GM12878 (cell line): ENCODE results near the gene LIN7C. TPM values are rescaled to one million over a fixed set of nuclear protein-coding genes. Genes with fewer than 3 reads are reported as not detected.

ENCODE experiments used
- ATAC-seq: fragments of 200-7000 bp; cut with Tn5 transposase; 3 replicates; pipeline ENCODE4 v1.9.1; 2020; ENCODE audit warnings: mild to moderate bottlenecking, moderate library complexity
- BruUV-seq: library from RNA; stranded (reverse); fragments of 400-500 nt; replicated peaks from 2 replicates; lab custom pipeline; 2021; lab: Mats Ljungman, UMichigan
- CTCF ChIA-PET: fragments of 300-600 bp; sonication (Branson Sonifier 250); formaldehyde crosslinking; extraction: SDS; loops from one replicate; lab custom pipeline; 2021; ENCODE audit warnings: inconsistent platforms; lab: Yijun Ruan, JAX
- POLR2A ChIA-PET: fragments of 350-600 bp; formaldehyde crosslinking; extraction: SDS; loops from one replicate; lab custom pipeline; 2021; ENCODE audit warnings: inconsistent platforms; lab: Charles Lee
- RAD21 ChIA-PET: fragments of 300-600 bp; sonication (Branson Sonifier 250); formaldehyde crosslinking; loops from one replicate; lab custom pipeline; 2023; ENCODE audit warnings: antibody characterized with exemption; ENCODE audit not compliant: unreplicated experiment; lab: Charles Lee
- SMC1A ChIA-PET: fragments of 300-600 bp; sonication (Branson Sonifier 250); formaldehyde crosslinking; loops from one replicate; lab custom pipeline; 2023; ENCODE audit not compliant: unreplicated experiment, uncharacterized antibody; lab: Charles Lee
- DNase-seq: peaks from one replicate; pipeline ENCODE4 v3.0.0-alpha.2; 2011; ENCODE audit warnings: low read depth, low spot score
- FAIRE-seq: peaks from 3 replicates; lab custom pipeline; 2011; peaks lifted over from hg19 to GRCh38; lab: Jason Lieb, UNC
- H2AFZ ChIP-seq: 2 replicates; pipeline ENCODE4 v1.6.0; 2011; ENCODE audit warnings: low read depth, low read length, control low read depth; ENCODE audit not compliant: control insufficient read depth
- H3K27ac ChIP-seq: 2 replicates; pipeline ENCODE4 v1.5.1; 2011; ENCODE audit warnings: control low read depth; ENCODE audit not compliant: control insufficient read depth, insufficient read depth
- H3K27me3 ChIP-seq, 2 experiments: replicated peaks in 1 of 2; 2 replicates each; pipeline versions ENCODE4 v1.6.0 to v1.6.1; 2011; ENCODE audit warnings: low read length in 1 of 2; ENCODE audit not compliant: control insufficient read depth in 2 of 2, insufficient read depth in 2 of 2
- H3K36me3 ChIP-seq, 2 experiments: 2 replicates each; pipeline ENCODE4 v1.5.1; 2011; ENCODE audit warnings: low read length in 1 of 2; ENCODE audit not compliant: control insufficient read depth in 2 of 2, insufficient read depth in 2 of 2
- H3K4me1 ChIP-seq: 2 replicates; pipeline ENCODE4 v1.6.1; 2011; ENCODE audit warnings: mild to moderate bottlenecking, low read length, moderate library complexity, mixed read lengths; ENCODE audit not compliant: control insufficient read depth, insufficient read depth
- H3K4me2 ChIP-seq: 2 replicates; pipeline ENCODE4 v1.6.0; 2011; ENCODE audit warnings: control low read depth; ENCODE audit not compliant: control insufficient read depth, insufficient read depth
- H3K4me3 ChIP-seq: fragments of 200-600 bp; sonication (generic); 2 replicates; pipeline ENCODE4 v1.5.1; 2016
- H3K79me2 ChIP-seq: 2 replicates; pipeline ENCODE4 v1.6.0; 2011; ENCODE audit warnings: low read length; ENCODE audit not compliant: control insufficient read depth, insufficient read depth
- H3K9ac ChIP-seq: 2 replicates; pipeline ENCODE4 v1.8.0; 2011; ENCODE audit warnings: low read length, control low read depth, mixed read lengths; ENCODE audit not compliant: control insufficient read depth, insufficient read depth
- H3K9me3 ChIP-seq: replicated peaks from 3 replicates; pipeline ENCODE4 v1.5.1; 2011; ENCODE audit warnings: mild to moderate bottlenecking, low read length; ENCODE audit not compliant: control insufficient read depth, insufficient read depth
- H4K20me1 ChIP-seq: 2 replicates; pipeline ENCODE4 v1.6.0; 2011; ENCODE audit not compliant: control insufficient read depth, insufficient read depth
- ETV6 ChIP-seq, 2 experiments: fragments of 450-650 bp in 1 of 2; IDR thresholded peaks in 1 of 2; conservative IDR thresholded peaks in 1 of 2; 2 replicates each; pipeline ENCODE4 v1.6.1; 2014; ENCODE audit warnings: antibody characterized with exemption in 1 of 2, borderline replicate concordance in 1 of 2, low read depth in 1 of 2, mild to moderate bottlenecking in 1 of 2, moderate library complexity in 1 of 2
- FOS ChIP-seq: IDR thresholded peaks from 3 replicates; pipeline ENCODE4 v1.6.1; 2011; ENCODE audit warnings: borderline replicate concordance; ENCODE audit not compliant: insufficient read length; ENCODE audit errors: extremely low read depth
- HDAC6 ChIP-seq: fragments of 200-600 bp; sonication (generic); IDR thresholded peaks from one replicate; pipeline ENCODE4 v1.8.0; 2017; ENCODE audit warnings: antibody characterized with exemption; ENCODE audit not compliant: unreplicated experiment
- MEF2A ChIP-seq: IDR thresholded peaks from 2 replicates; pipeline ENCODE4 v1.6.1; 2011; ENCODE audit warnings: low read depth, mild to moderate bottlenecking, low read length, moderate library complexity; ENCODE audit not compliant: insufficient read depth
- NBN ChIP-seq: fragments of 450-650 bp; IDR thresholded peaks from 2 replicates; pipeline ENCODE4 v1.6.1; 2016
- NFIC ChIP-seq: IDR thresholded peaks from 2 replicates; pipeline ENCODE4 v1.6.1; 2012; ENCODE audit warnings: low read depth, mild to moderate bottlenecking, inconsistent platforms, low read length, moderate library complexity
- RB1 ChIP-seq: fragments of 450-650 bp; formaldehyde crosslinking; IDR thresholded peaks from 2 replicates; pipeline ENCODE4 v1.6.1; 2017; ENCODE audit warnings: mild to moderate bottlenecking, borderline replicate concordance
- RCOR1 ChIP-seq: conservative IDR thresholded peaks from 2 replicates; pipeline ENCODE4 v1.6.1; 2012; ENCODE audit warnings: low read depth, low read length, improper control_type of control experiment
- TCF3 ChIP-seq: IDR thresholded peaks from 2 replicates; pipeline ENCODE4 v1.6.1; 2012; ENCODE audit warnings: low read depth, mild to moderate bottlenecking, low read length, borderline replicate concordance; ENCODE audit not compliant: insufficient read depth
- WRNIP1 ChIP-seq: IDR thresholded peaks from 2 replicates; pipeline ENCODE4 v1.6.1; 2011; ENCODE audit warnings: low read depth, low read length, improper control_type of control experiment, borderline replicate concordance
- WGBS: methylation state at CpG from one replicate; pipeline ENCODE4 v1.1.6; 2016; ENCODE audit warnings: low lambda C conversion rate; ENCODE audit not compliant: insufficient replicate concordance, insufficient coverage; ENCODE audit errors: missing lambda C conversion rate; 5-methylcytosine and 5-hydroxymethylcytosine counted together
- in situ Hi-C: fragments of 300-500 bp; cut with MboI; formaldehyde crosslinking; loops from 9 replicates; pipeline ENCODE4 v1.14.3; 2018; ENCODE audit warnings: mixed read lengths
- intact Hi-C: fragments of 100-400 bp; cut with micrococcal nuclease; formaldehyde crosslinking; loops from one replicate; pipeline ENCODE4 v1.14.2; 2022; ENCODE audit not compliant: unreplicated experiment
- polyA plus RNA-seq, 11 experiments: library from polyadenylated mRNA; depleted of rRNA in 4 of 11; unstranded in 6 of 11; stranded (reverse) in 5 of 11; fragments of >200 nt; fragmentation: Nextera tagmentation in 4 of 11; fragmentation: Illumina TruSeq in 1 of 11; extraction: Ambion mirVana in 4 of 11; extraction: Trizol in 1 of 11; gene quantifications; 1 replicate in 1 of 11; 2 replicates in 10 of 11; pipeline versions ENCODE4 v1.2.1 to v1.2.3, GENCODE V29; 2011 to 2016; ENCODE audit warnings: inconsistent platforms in 2 of 11, missing spikeins in 2 of 11, low read depth in 1 of 11
- total RNA-seq, 4 experiments: library from RNA; depleted of rRNA in 3 of 4; stranded (reverse); fragments of >200 nt in 3 of 4; fragmentation: Illumina TruSeq in 1 of 4; extraction: Trizol in 1 of 4; gene quantifications; 2 replicates each; pipeline versions ENCODE4 v1.2.1 to v1.2.3, GENCODE V29; 2013 to 2021
- TF ChIP-seq, protein P1 (sequence below): fragments of 450-650 bp; IDR thresholded peaks from 2 replicates; pipeline ENCODE4 v1.6.1; 2017; ENCODE audit warnings: mild to moderate bottlenecking, moderate library complexity
- TF ChIP-seq, protein P2 (sequence below): fragments of 450-650 bp; IDR thresholded peaks from 2 replicates; pipeline ENCODE4 v1.6.1; 2017; ENCODE audit warnings: mild to moderate bottlenecking, moderate library complexity
- TF ChIP-seq, protein P3 (sequence below): fragments of 450-650 bp; formaldehyde crosslinking; IDR thresholded peaks from 2 replicates; pipeline ENCODE4 v1.4.0; 2020; ENCODE audit warnings: mild to moderate bottlenecking, moderate library complexity

LIN7C gene
- total and polyA plus RNA-seq, 10 of the 15 experiments (the other 5 are each of a cell fraction or from before 2014, with no cell fraction given), result 6.0 to 23.7 (median 15.1) TPM

DNA sequence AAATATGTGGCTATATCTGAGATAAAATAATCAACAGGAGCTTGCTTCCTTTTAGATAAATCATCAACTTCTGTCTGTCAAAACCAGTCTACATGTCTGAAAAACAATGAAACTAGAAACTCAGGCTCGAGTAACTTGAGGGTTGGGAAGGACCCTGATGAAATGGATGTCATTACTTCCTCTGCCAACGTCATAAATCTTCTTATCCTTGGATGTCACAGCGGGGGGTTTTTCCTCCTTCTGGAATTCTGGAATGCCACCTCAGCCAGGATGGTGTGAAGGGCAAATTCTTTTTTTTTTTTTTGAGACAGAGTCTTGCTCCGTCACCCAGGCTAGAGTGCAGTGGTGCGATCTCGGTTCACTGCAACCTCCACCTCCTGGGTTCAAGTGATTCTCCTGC, 47.4 kb downstream of the LIN7C start:
- no peak overlapping the region for H3K27ac ChIP-seq
- no peak overlapping the region for H2AFZ ChIP-seq
- RAD21 ChIA-PET, result no interaction called here
- H3K27me3 ChIP-seq, result no peaks in the 10 kb centered on the region
- SMC1A ChIA-PET, result no interaction called here
- H3K4me2 ChIP-seq, result no peak overlapping the region
- no peak for ATAC-seq
- H4K20me1 ChIP-seq, result no peaks in the 10 kb centered on the region
- FAIRE-seq, result no peak
- no peak for DNase-seq
- POLR2A ChIA-PET, result no interaction called here
- no peaks in the 10 kb centered on the region for H3K79me2 ChIP-seq
- H3K36me3 ChIP-seq, result no peaks in the 10 kb centered on the region
- no peak overlapping the region for H3K9ac ChIP-seq
- in situ Hi-C loops (no loop called here), intact Hi-C loops (no loop called here)
- H3K4me3 ChIP-seq, result no peak overlapping the region
- CTCF ChIA-PET, result no interaction called here
- no TSS peak for BruUV-seq
- no peaks in the 10 kb centered on the region for H3K9me3 ChIP-seq
- whole genome bisulfite sequencing, result 53% methylated on average over 6 of the region's 6 CpGs
- H3K4me1 ChIP-seq, result no peaks in the 10 kb centered on the region
- no peak for TF ChIP-seq NBN
- no peak for TF ChIP-seq TCF3
- TF ChIP-seq RB1, result no peak
- no peak for TF ChIP-seq HDAC6
- TF ChIP-seq, protein P1, sequence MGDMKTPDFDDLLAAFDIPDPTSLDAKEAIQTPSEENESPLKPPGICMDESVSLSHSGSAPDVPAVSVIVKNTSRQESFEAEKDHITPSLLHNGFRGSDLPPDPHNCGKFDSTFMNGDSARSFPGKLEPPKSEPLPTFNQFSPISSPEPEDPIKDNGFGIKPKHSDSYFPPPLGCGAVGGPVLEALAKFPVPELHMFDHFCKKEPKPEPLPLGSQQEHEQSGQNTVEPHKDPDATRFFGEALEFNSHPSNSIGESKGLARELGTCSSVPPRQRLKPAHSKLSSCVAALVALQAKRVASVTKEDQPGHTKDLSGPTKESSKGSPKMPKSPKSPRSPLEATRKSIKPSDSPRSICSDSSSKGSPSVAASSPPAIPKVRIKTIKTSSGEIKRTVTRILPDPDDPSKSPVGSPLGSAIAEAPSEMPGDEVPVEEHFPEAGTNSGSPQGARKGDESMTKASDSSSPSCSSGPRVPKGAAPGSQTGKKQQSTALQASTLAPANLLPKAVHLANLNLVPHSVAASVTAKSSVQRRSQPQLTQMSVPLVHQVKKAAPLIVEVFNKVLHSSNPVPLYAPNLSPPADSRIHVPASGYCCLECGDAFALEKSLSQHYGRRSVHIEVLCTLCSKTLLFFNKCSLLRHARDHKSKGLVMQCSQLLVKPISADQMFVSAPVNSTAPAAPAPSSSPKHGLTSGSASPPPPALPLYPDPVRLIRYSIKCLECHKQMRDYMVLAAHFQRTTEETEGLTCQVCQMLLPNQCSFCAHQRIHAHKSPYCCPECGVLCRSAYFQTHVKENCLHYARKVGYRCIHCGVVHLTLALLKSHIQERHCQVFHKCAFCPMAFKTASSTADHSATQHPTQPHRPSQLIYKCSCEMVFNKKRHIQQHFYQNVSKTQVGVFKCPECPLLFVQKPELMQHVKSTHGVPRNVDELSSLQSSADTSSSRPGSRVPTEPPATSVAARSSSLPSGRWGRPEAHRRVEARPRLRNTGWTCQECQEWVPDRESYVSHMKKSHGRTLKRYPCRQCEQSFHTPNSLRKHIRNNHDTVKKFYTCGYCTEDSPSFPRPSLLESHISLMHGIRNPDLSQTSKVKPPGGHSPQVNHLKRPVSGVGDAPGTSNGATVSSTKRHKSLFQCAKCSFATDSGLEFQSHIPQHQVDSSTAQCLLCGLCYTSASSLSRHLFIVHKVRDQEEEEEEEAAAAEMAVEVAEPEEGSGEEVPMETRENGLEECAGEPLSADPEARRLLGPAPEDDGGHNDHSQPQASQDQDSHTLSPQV, result no peak
- no peak for TF ChIP-seq ETV6 (conservative IDR thresholded peaks at IDR 0.05 in 1 of 2, IDR thresholded peaks at IDR 0.05 in 1 of 2; ENCODE audit: borderline replicate concordance in 1 of 2, low read depth in 1 of 2)
- TF ChIP-seq NFIC, result no peak
- TF ChIP-seq, protein P2, sequence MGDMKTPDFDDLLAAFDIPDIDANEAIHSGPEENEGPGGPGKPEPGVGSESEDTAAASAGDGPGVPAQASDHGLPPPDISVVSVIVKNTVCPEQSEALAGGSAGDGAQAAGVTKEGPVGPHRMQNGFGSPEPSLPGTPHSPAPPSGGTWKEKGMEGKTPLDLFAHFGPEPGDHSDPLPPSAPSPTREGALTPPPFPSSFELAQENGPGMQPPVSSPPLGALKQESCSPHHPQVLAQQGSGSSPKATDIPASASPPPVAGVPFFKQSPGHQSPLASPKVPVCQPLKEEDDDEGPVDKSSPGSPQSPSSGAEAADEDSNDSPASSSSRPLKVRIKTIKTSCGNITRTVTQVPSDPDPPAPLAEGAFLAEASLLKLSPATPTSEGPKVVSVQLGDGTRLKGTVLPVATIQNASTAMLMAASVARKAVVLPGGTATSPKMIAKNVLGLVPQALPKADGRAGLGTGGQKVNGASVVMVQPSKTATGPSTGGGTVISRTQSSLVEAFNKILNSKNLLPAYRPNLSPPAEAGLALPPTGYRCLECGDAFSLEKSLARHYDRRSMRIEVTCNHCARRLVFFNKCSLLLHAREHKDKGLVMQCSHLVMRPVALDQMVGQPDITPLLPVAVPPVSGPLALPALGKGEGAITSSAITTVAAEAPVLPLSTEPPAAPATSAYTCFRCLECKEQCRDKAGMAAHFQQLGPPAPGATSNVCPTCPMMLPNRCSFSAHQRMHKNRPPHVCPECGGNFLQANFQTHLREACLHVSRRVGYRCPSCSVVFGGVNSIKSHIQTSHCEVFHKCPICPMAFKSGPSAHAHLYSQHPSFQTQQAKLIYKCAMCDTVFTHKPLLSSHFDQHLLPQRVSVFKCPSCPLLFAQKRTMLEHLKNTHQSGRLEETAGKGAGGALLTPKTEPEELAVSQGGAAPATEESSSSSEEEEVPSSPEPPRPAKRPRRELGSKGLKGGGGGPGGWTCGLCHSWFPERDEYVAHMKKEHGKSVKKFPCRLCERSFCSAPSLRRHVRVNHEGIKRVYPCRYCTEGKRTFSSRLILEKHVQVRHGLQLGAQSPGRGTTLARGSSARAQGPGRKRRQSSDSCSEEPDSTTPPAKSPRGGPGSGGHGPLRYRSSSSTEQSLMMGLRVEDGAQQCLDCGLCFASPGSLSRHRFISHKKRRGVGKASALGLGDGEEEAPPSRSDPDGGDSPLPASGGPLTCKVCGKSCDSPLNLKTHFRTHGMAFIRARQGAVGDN, result no peak
- TF ChIP-seq, protein P3, sequence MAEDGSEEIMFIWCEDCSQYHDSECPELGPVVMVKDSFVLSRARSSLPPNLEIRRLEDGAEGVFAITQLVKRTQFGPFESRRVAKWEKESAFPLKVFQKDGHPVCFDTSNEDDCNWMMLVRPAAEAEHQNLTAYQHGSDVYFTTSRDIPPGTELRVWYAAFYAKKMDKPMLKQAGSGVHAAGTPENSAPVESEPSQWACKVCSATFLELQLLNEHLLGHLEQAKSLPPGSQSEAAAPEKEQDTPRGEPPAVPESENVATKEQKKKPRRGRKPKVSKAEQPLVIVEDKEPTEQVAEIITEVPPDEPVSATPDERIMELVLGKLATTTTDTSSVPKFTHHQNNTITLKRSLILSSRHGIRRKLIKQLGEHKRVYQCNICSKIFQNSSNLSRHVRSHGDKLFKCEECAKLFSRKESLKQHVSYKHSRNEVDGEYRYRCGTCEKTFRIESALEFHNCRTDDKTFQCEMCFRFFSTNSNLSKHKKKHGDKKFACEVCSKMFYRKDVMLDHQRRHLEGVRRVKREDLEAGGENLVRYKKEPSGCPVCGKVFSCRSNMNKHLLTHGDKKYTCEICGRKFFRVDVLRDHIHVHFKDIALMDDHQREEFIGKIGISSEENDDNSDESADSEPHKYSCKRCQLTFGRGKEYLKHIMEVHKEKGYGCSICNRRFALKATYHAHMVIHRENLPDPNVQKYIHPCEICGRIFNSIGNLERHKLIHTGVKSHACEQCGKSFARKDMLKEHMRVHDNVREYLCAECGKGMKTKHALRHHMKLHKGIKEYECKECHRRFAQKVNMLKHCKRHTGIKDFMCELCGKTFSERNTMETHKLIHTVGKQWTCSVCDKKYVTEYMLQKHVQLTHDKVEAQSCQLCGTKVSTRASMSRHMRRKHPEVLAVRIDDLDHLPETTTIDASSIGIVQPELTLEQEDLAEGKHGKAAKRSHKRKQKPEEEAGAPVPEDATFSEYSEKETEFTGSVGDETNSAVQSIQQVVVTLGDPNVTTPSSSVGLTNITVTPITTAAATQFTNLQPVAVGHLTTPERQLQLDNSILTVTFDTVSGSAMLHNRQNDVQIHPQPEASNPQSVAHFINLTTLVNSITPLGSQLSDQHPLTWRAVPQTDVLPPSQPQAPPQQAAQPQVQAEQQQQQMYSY (CRISPR knock-in tag), result no peak
- TF ChIP-seq MEF2A, result no peak
- TF ChIP-seq WRNIP1, result no peak
- TF ChIP-seq RCOR1, result no peak
- no peak for TF ChIP-seq FOS
